Forelimb muscle (tissue), 1 donor: Measurements from ENCODE around the gene LCA5. TPM values are rescaled to one million over a fixed set of nuclear protein-coding genes. Genes with fewer than 3 reads are reported as not detected.
"Not testable (repeated sequence)": the region's sequence is repeated elsewhere in the genome, so short reads cannot be mapped to it uniquely, and the experiment has no call there.

Experiments
- DNase-seq: peaks from one replicate; pipeline ENCODE4 v3.0.0-alpha.2; 2013; ENCODE audit warnings: low read depth
- polyA plus RNA-seq: library from polyadenylated mRNA; unstranded; fragments of 120-200 nt; gene quantifications from one replicate; pipeline ENCODE4 v1.2.1, GENCODE V29; 2013; ENCODE audit not compliant: insufficient read length

Gene LCA5
- polyA plus RNA-seq, 1 donor, result 3.8 TPM

- no peak for DNase-seq
Measured at GRCh38 chr6:79467716-79468115, 69.5 kb downstream of the LCA5 start.

GRCh38 chr6:79466207-79466834 lies 70.9 kb downstream of the LCA5 start:
- peak; percentile 19 for DNase-seq

- DNase-seq, result no peak
Measured at GRCh38 chr6:79465381-79465780, 71.8 kb downstream of the LCA5 start.

GRCh38 chr6:79463621-79464050 lies 73.6 kb downstream of the LCA5 start:
- no peak for DNase-seq

- no peak for DNase-seq
Measured at GRCh38 chr6:79461205-79461604, 76.0 kb downstream of the LCA5 start.

GRCh38 chr6:79455446-79455845 lies 81.8 kb downstream of the LCA5 start:
- DNase-seq, result no peak

- DNase-seq, result no peak
Measured at GRCh38 chr6:79453558-79454042, 83.6 kb downstream of the LCA5 start.

GRCh38 chr6:79450984-79451383 lies 86.2 kb downstream of the LCA5 start:
- no peak for DNase-seq

- DNase-seq, result no peak
Measured at GRCh38 chr6:79446006-79446405, 91.2 kb downstream of the LCA5 start.

GRCh38 chr6:79443876-79444275 lies 93.4 kb downstream of the LCA5 start:
- not testable (repeated sequence) for DNase-seq

GRCh38 chr6:79441192-79441591 lies 96.0 kb downstream of the LCA5 start:
- no peak for DNase-seq

GRCh38 chr6:79440598-79440997 lies 96.6 kb downstream of the LCA5 start:
- no peak for DNase-seq

GRCh38 chr6:79438030-79438429 lies 99.2 kb downstream of the LCA5 start:
- DNase-seq, result peak; percentile 92

- no peak for DNase-seq
Measured at GRCh38 chr6:79436241-79436640, 101.0 kb downstream of the LCA5 start.

- DNase-seq, result no peak
Measured at GRCh38 chr6:79435746-79436145, 101.5 kb downstream of the LCA5 start.

Other genes with a start within 250 kb of the LCA5 start
- gene SH3BGRL2, start 93.9 kb upstream of the LCA5 start, polyA plus RNA-seq, result 7.5 TPM